Stimulated activated CD8-positive, alpha-beta memory T cell treated with anti-CD3 and anti-CD28 coated beads, Interleukin-7, amount 100 ng/mL, for 4 hours (primary cell): ENCODE data around the gene TSPAN7.

Source experiments
- DNase-seq, 2 donors: peaks; one replicate each; pipeline ENCODE4 v3.0.0-alpha.2; 2020; ENCODE audit warnings: low read depth in 2 of 2

Gene TSPAN7

DNA sequence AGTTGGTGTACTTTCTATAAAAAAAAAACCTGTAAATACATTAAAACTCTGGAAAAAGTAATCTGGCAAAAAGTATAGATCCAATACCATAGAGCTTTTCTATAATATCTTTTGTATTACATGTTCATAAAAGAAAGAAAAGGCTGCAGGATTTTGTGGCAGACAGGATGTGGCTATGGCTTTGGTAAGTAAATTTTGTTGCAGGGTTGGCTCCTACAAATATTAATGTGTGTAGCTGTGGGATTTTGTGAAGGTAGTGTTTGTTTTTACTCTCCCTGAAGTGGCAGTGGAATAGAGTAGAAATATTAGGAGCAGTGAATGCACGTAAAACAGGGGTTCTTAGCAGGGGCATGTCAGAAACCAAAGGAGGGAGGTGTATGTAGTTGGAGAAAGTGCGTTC lies 84.8 kb downstream of the TSPAN7 start:
- no peak for DNase-seq

GRCh38 chrX:38649221-38649620 lies 87.9 kb downstream of the TSPAN7 start:
- no peak for DNase-seq

GRCh38 chrX:38649674-38650647 lies 88.6 kb downstream of the TSPAN7 start:
- DNase-seq = no peak

DNA sequence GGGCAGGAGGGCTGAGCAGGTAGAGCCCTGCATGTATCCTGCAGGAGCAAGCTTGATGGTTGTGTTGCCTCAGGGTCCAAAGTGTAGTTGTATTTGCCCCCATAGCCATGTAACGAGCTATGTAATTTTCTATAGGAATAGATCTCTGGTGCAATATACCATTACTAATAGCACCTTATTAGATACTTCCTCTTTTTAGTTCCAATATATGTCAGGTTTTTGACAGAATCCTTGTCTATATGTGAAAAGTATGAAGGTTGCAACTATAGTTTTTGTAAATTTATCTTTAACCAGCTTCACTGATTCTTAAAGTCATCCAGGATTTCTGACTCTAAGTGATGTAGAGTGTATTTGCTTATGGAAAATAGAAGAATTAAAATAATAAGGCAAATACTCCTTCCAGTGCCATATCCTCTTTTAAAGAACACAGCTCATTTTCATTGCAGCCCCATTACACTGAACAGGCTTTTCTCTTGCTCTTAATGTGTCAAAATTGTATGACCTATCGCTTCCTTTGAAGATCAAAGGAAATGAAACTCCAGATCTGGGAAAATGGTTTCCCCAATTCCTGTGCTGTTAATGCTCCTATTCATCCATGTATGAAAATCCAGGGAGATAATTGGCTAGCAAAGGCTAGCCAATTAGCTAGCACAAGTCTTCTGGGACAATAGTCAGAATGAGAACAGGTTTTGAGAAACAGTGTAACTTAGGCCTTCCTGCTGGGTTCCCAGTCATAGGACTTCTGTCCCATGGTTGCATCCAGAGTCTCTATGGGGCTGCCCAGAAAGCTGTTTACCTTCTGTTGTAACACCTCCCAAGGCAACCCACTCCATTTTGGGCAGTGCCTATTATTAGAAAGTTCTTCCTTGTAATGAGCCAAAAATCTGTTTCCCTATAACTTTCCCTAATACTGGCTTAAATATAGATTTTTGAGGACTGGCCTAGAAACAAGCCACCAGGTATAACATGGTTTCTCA lies 90.6 kb downstream of the TSPAN7 start:
- DNase-seq = no peak

DNA sequence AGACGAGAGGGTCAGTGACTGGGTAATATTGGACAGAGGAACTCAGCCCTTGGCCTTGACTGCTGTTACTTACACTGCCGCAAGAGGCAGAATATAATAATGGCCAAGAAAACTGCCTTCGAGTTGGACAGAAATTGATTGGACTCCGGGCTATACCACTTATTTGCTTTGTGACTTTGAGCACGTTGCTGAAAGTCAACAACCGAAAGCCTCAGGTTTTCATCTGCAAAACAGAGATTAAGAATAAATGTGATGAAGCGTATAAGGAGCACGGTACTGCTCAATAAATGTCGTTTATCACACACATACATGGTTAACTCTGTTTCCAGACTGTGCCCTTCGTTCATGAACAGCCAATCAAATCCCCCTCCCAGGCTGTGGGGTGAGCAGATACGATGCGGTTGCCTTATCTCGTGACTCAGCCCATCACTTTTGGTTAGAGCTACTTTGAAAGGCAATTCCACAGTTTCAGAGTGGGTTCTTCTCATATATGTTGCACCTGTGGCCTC lies 91.6 kb downstream of the TSPAN7 start:
- DNase-seq = no peak

DNA sequence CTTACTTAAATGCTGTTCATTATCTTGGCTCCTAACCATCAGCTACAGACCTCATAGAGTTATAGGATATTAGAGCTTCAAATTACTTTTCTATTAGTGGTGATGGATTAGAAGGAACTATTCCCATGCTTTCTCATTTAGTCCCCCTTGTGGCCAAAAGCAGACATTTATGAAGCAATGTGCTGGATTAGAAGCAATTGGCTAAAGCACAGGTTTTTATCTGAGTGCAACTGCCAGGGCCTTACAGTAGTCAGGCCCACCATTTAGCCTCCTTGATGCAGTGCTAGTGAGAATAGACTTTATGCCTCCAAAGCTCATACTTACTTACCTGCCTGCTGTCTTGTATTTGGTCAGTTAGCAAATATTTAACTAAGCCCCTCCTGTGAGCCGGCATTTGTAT lies 93.0 kb downstream of the TSPAN7 start:
- DNase-seq = no peak

DNA sequence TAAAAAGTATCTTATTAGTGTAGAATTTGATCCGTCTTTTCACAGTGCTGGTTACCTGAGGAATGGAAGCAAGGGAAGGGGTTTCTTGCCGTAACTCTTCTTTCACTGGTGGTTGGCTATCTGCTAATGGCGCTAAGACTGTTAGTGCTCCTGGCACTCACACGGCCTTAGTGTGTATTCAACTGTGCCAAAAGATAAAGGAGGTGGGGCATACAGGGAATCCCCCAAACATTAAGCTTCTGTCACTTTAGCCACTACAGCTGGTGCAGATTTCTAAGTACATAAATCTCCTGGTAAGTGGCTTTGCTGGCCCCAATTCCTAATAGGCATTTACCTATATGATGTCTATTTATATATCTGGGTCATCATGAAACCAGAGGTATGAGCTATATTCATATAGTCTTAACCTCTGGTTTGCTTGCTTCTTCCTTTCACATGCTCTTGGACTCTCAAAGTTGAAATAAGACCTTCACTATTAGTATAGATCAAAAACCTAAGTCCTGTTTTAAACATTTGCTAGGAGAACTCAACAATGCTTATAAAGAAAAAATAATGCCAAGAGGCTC lies 95.1 kb downstream of the TSPAN7 start:
- DNase-seq = no peak

- DNase-seq = no peak
Measured at GRCh38 chrX:38657562-38657961, 96.2 kb downstream of the TSPAN7 start.

GRCh38 chrX:38660395-38661102 lies 99.2 kb downstream of the TSPAN7 start:
- DNase-seq = no peak

DNA sequence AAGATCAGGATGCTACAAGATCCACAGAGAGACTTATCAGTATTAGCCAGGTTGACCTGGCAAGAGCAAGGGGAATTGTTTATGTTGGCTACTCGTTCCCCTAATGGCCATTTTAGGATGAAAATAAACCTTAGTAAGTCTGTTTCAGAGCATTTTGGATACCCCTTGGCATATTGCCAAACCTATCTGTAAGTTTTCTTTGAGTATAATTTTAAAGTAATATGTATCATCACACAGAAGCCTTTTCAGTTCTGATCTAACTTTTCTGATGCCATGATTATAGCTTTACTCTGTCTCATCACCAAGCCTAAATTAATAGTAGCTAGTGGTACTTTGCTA lies 99.7 kb downstream of the TSPAN7 start:
- DNase-seq = no peak

DNA sequence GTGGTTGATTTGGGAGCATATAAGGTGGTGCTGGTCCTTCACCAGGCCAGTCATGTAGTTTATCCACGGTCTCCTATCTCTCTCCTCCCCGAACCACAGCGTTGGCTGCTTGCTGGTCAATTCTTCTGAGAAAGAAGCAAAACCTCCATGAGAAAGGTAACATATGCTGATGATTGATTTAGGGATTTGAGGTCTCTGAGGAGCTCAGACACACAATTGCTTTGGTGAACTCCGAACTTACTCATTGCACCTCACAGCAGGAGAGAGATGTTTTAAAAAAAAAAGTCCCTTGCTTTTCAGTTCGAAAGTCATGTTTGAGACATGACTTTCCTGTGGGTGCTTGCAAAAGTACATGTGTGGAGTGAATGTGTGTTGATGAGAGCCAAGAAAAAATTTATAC lies 100.2 kb downstream of the TSPAN7 start:
- DNase-seq = no peak

DNA sequence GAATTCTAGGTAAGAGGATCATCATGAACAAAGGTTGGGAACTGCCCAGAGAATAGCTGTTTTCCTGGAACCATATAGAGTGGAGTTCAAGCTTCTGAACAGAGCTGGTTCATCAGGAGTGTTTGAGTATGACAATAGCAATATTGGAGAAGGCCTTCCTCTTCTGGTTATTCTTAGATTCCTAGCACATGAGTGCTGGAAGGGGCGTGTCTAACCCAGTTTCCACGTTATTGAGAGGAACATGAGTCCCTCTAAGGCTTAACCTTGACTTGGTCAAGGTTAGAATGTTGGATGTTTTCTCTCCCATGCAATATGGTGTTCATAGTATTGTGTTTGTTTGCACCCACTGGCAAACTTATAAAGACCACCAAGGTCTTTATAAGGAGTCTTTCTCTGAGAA lies 101.3 kb downstream of the TSPAN7 start:
- DNase-seq = no peak

DNA sequence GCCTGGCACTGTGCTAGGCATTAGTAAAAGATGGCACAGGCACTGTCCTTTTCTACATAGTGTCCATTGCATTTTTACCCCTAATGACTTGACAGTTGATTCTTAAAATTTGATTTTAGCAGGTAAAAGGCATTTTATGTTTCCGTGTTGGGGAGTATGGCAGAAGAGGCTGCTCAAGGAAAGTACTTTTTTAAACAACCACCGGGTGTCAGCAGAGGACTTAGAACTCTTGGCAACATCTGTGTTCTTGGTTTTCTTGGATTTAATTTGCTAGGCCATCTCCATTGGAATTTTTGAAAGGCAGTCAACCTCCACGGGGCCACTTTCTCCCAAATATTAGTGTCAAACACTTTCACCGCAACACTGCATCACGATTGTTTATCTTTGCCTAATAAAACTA lies 102.9 kb downstream of the TSPAN7 start:
- no peak for DNase-seq

- DNase-seq = no peak
Measured at GRCh38 chrX:38666909-38667308, 105.6 kb downstream of the TSPAN7 start.

DNA sequence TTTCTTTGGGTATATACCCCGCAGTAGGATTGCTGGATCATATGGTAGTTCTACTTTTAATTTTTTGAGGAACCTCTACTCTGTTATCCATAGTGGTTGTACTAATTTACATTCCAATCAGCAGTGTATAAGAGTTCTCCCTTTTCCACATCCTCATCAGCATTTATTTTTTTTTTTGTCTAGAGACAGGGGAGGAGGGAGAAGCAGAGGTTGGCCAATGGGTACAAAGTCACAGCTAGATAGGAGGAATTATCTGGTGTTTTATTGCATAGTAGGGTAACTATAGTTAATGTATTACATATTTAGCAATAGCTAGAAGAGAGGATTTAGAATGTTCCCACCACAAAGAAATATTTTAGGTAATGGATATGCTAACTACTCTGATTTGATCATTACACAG lies 107.4 kb downstream of the TSPAN7 start:
- no peak for DNase-seq

- no peak for DNase-seq
Measured at GRCh38 chrX:38669428-38669827, 108.1 kb downstream of the TSPAN7 start.

DNA sequence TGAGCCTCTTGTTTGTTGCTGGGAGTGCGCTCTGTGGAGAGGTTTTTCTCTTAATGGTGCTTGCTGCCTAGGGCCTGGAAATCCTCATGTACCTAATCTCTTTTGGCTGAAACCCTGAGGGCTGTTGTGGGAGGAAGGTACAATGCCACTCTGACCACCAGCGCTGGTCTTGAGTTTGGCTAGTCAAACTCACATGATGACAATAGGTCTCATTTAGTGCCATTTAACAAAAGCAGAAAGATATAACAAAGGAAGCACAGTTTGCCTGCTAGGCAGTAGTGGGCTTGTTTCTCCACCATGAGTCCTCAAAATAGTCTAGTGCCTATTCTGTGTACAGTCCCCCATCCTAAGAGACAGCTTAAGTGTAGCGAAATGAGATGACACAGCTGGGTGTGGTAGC lies 111.3 kb downstream of the TSPAN7 start:
- no peak for DNase-seq

DNA sequence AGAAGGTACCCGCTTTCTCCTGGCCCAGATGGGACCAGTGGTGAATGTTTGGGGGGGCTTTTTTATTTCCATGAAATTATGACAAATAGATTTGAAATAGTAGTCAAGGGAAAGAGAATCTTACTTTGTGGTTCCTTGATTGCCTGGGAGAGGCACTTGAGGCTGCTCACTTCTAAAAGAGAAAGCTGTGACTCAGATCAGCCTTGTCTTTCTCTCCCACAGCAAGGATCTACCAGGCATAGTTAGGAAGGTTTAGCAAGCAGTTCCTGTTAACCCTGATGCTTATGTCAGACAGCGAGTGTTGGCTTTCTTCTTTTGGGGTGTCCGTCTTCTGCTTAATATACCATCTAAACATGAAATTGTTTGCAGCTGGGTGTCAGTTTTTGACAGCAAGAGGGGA lies 114.5 kb downstream of the TSPAN7 start:
- no peak for DNase-seq

DNA sequence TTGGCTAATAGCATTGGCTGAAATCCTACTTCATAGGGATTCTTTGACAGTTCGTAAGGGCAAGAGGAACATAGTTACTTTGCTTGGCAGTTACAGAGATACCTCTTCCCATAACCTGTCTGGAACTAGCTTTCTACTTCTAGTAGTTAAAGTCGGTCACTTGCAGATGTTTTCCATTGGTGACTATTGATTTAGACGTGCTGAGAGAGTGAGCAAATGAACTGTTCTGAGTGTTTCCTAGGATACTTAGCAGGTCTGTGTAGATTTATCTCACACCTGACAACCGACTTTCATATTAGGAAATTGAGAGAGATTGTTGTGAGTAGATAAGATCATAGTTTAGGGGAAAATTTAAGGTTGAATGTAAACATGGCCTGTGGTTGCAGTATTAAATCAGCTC lies 116.8 kb downstream of the TSPAN7 start:
- no peak for DNase-seq

DNA sequence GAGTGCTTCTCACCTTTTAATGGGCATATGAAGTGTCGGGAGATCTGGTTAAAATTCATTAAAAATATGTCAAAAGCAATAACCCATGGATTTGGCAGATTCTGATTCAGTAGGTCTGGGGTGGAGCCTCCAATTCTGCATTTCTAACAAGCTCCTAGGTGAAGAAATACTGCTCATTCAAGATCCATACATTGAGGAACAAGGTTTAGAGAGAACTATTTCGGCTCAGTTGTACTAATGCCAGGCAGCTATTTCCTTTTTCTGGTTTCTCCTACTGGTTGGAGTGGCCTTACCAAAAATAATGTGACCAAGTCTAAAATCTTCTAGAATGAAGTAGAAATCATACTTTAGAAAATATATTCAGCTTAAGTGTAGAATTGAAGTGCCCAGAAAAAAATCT lies 117.5 kb downstream of the TSPAN7 start:
- DNase-seq = no peak

DNA sequence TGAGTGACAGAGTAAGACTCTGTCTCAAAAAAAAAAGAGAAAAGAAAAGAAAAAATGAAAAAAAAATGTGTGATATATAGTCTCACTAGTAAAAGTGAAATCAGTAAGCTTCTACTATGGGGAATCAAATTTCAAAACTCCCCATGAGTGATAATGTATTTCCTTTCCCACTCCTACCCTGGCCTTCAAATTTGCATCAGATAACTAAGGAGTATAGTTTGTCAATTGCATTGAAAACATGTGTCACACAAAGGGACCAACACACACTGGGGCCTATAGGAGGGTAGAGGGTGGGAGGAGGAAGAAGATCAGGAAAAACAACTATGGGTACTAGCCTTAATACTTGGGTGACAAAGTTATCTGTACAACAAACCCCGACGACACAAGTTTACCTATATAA lies 118.4 kb downstream of the TSPAN7 start:
- DNase-seq = no peak

- no peak for DNase-seq
Measured at GRCh38 chrX:38682095-38682494, 120.8 kb downstream of the TSPAN7 start.
